ENCODE data around the gene BRSK2.

BRSK2 gene

GRCh38 chr11:1348796-1349326 lies 40.9 kb upstream of the BRSK2 start:
- ChIA-PET CTCF (no interaction called here), POLR2A (interaction anchor here (0.5 kb wide), 1 partner anchor 227 kb away, joined by 4 read pairs; no protein-coding TSS in a partner anchor)
- H3K4me1 ChIP-seq (ENCODE audit: control insufficient read depth, insufficient read depth, low read length): no peaks in the 10 kb centered on the region
- no peaks in the 10 kb centered on the region for H3K9me3 ChIP-seq (ENCODE audit: control insufficient read depth, insufficient read depth, low read depth, low read length)
- H3K36me3 ChIP-seq (ENCODE audit: control insufficient read depth in 2 of 2, insufficient read depth in 1 of 2, low read length in 2 of 2): no peaks in the 10 kb centered on the region
- TF ChIP-seq HOXD13 (CRISPR knock-in tag; IDR thresholded peaks at IDR 0.05; ENCODE audit: borderline replicate concordance): no peak
- TF ChIP-seq ZNF830 (tag by site-specific recombination; IDR thresholded peaks at IDR 0.05; ENCODE audit: low read depth): no peak
- no peak for TF ChIP-seq ZNF639 (tag by site-specific recombination; IDR thresholded peaks at IDR 0.05)
- TF ChIP-seq ZNF19 (tag by site-specific recombination; IDR thresholded peaks at IDR 0.05; ENCODE audit: low read depth): no peak
- TF ChIP-seq ZSCAN16 (tag by site-specific recombination; IDR thresholded peaks at IDR 0.05): no peak
- TF ChIP-seq INSM2 (tag by site-specific recombination; IDR thresholded peaks at IDR 0.05): no peak
- TF ChIP-seq HOXA7 (CRISPR knock-in tag; IDR thresholded peaks at IDR 0.05; ENCODE audit: borderline replicate concordance): no peak
- TF ChIP-seq ZNF670 (tag by site-specific recombination; IDR thresholded peaks at IDR 0.05; ENCODE audit: low read depth): no peak
- no peak for TF ChIP-seq ZBTB8A (tag by site-specific recombination; IDR thresholded peaks at IDR 0.05)
- no peak for TF ChIP-seq KLF10 (tag by site-specific recombination; IDR thresholded peaks at IDR 0.05)
- TF ChIP-seq ZBTB21 (tag by site-specific recombination; IDR thresholded peaks at IDR 0.05): no peak
- TF ChIP-seq HOXC10 (CRISPR knock-in tag; IDR thresholded peaks at IDR 0.05): no peak
- no peak for TF ChIP-seq ZBTB6 (tag by site-specific recombination; IDR thresholded peaks at IDR 0.05)
- TF ChIP-seq ZNF239 (tag by site-specific recombination; IDR thresholded peaks at IDR 0.05): no peak
- H3K27ac ChIP-seq (ENCODE audit: extremely low read depth, low read depth, low read length): no peak overlapping the region
- H3K4me3 ChIP-seq (ENCODE audit: low read depth, low read length): no peak overlapping the region

- Histone ChIP-seq H3K36me3 (ENCODE audit: control insufficient read depth in 2 of 2, insufficient read depth in 1 of 2, low read length in 2 of 2) (no peaks in the 10 kb centered on the region), H3K4me1 (ENCODE audit: control insufficient read depth, insufficient read depth, low read length) (no peaks in the 10 kb centered on the region), H3K27ac (ENCODE audit: extremely low read depth, low read depth, low read length) (no peak overlapping the region), H3K9me3 (ENCODE audit: control insufficient read depth, insufficient read depth, low read depth, low read length) (no peaks in the 10 kb centered on the region), H3K4me3 (ENCODE audit: low read depth, low read length) (no peak overlapping the region)
- POLR2A ChIA-PET: interaction anchor here (0.5 kb wide), 1 partner anchor 226 kb away, joined by 4 read pairs; no protein-coding TSS in a partner anchor
- CTCF ChIA-PET: no interaction called here
- TF ChIP-seq ZNF2 (tag by site-specific recombination; IDR thresholded peaks at IDR 0.05) (no peak), ZNF155 (tag by site-specific recombination; IDR thresholded peaks at IDR 0.05) (no peak), YY2 (tag by site-specific recombination; IDR thresholded peaks at IDR 0.05) (no peak), ZNF830 (tag by site-specific recombination; IDR thresholded peaks at IDR 0.05; ENCODE audit: low read depth) (no peak), ZBTB20 (tag by site-specific recombination; IDR thresholded peaks at IDR 0.05) (no peak), SP2 (tag by site-specific recombination; IDR thresholded peaks at IDR 0.05) (no peak), ZNF26 (tag by site-specific recombination; IDR thresholded peaks at IDR 0.05) (no peak), TCF7L2 (IDR thresholded peaks at IDR 0.05; ENCODE audit: borderline replicate concordance, low read depth, low read length) (no peak), ZNF132 (tag by site-specific recombination; IDR thresholded peaks at IDR 0.05; ENCODE audit: borderline replicate concordance) (no peak), EGR2 (tag by site-specific recombination; IDR thresholded peaks at IDR 0.05; ENCODE audit: low read depth) (no peak), HOXD13 (CRISPR knock-in tag; IDR thresholded peaks at IDR 0.05; ENCODE audit: borderline replicate concordance) (no peak), GLIS2 (tag by site-specific recombination; IDR thresholded peaks at IDR 0.05) (no peak), ZNF19 (tag by site-specific recombination; IDR thresholded peaks at IDR 0.05; ENCODE audit: low read depth) (no peak)
Measured at GRCh38 chr11:1349327-1350041, 40.2 kb upstream of the BRSK2 start.

All from HEK293 (cell line).